Ascending aorta (tissue), 2 donors: Measurements from ENCODE around the gene NCAPG2. TPM values are rescaled to one million over a fixed set of nuclear protein-coding genes. Genes with fewer than 3 reads are reported as not detected.

Experiments
- DNase-seq, 2 donors: peaks; one replicate each; pipeline ENCODE4 v3.0.0-alpha.2; 2019; ENCODE audit warnings: low spot score in 2 of 2
- H3K27ac ChIP-seq, 2 donors: fragments of 200-600 bp; sonication (generic); one replicate each; pipeline ENCODE4 v1.5.1; 2016 to 2017; ENCODE audit warnings: mild to moderate bottlenecking in 1 of 2
- H3K27me3 ChIP-seq: fragments of 200-600 bp; sonication (generic); one replicate; pipeline ENCODE4 v1.5.1; 2017
- H3K36me3 ChIP-seq, 2 donors: fragments of 200-600 bp; sonication (generic); one replicate each; pipeline ENCODE4 v1.5.1; 2016
- H3K4me1 ChIP-seq, 2 donors: fragments of 200-600 bp; sonication (generic); one replicate each; pipeline ENCODE4 v1.5.1; 2016 to 2017; ENCODE audit warnings: mild to moderate bottlenecking in 1 of 2
- H3K4me3 ChIP-seq, 2 donors: fragments of 200-600 bp; sonication (generic); one replicate each; pipeline ENCODE4 v1.5.1; 2016 to 2017; ENCODE audit warnings: mild to moderate bottlenecking in 1 of 2
- H3K9me3 ChIP-seq, 2 donors: fragments of 200-600 bp; sonication (generic); one replicate each; pipeline ENCODE4 v1.5.1; 2016
- intact Hi-C: fragments of 100-400 bp; cut with DNase I; formaldehyde crosslinking; loops from one replicate; pipeline ENCODE4 v1.15.1; 2023
- total RNA-seq: library from RNA; depleted of rRNA; stranded (reverse); fragments of >200 nt; gene quantifications from one replicate; pipeline ENCODE4 v1.1.0, GENCODE V29; 2016
- TF ChIP-seq, protein P1 (sequence below), 3 experiments: fragments of 200-600 bp in 2 of 3; fragments of 450-650 bp in 1 of 3; sonication (generic) in 2 of 3; IDR thresholded peaks; one replicate each; pipeline ENCODE4 v1.5.1; 2016 to 2019; ENCODE audit warnings: antibody characterized with exemption in 3 of 3, mild to moderate bottlenecking in 1 of 3, moderate library complexity in 1 of 3

The NCAPG2 gene
- total RNA-seq, 1 donor from 2014 or later = 1.6 TPM

DNA sequence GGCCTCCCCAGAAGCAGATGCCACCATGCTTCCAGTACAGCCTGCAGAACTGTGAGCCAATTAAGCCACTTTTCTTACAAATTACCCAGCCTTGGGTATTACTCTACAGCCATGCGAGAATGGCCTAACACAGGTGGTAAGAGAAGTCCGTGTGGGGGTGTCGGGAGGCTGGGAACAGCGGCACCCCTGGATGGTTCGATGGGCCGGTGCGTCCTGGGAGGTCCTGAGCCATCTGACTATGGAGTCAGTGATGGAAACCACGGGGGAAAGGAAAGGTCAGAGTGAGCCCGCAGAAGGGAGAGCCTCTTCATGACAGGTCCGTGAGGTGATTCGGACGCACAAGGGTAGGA is 114.4 kb downstream of the NCAPG2 start:
- H3K27ac ChIP-seq = no peak overlapping the region
- peaks cover 10 to 13% of the 10 kb centered on the region in 2 donors for H3K4me1 ChIP-seq
- TF ChIP-seq, protein P1, sequence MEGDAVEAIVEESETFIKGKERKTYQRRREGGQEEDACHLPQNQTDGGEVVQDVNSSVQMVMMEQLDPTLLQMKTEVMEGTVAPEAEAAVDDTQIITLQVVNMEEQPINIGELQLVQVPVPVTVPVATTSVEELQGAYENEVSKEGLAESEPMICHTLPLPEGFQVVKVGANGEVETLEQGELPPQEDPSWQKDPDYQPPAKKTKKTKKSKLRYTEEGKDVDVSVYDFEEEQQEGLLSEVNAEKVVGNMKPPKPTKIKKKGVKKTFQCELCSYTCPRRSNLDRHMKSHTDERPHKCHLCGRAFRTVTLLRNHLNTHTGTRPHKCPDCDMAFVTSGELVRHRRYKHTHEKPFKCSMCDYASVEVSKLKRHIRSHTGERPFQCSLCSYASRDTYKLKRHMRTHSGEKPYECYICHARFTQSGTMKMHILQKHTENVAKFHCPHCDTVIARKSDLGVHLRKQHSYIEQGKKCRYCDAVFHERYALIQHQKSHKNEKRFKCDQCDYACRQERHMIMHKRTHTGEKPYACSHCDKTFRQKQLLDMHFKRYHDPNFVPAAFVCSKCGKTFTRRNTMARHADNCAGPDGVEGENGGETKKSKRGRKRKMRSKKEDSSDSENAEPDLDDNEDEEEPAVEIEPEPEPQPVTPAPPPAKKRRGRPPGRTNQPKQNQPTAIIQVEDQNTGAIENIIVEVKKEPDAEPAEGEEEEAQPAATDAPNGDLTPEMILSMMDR (IDR thresholded peaks at IDR 0.05) = no peak
- no peak for DNase-seq
- H3K4me3 ChIP-seq = no peak overlapping the region
- intact Hi-C loops = no loop called here
- H3K36me3 ChIP-seq = no peaks in the 10 kb centered on the region
- H3K27me3 ChIP-seq = no peaks in the 10 kb centered on the region
- peaks cover 0 to 9% of the 10 kb centered on the region in 2 donors for H3K9me3 ChIP-seq

DNA sequence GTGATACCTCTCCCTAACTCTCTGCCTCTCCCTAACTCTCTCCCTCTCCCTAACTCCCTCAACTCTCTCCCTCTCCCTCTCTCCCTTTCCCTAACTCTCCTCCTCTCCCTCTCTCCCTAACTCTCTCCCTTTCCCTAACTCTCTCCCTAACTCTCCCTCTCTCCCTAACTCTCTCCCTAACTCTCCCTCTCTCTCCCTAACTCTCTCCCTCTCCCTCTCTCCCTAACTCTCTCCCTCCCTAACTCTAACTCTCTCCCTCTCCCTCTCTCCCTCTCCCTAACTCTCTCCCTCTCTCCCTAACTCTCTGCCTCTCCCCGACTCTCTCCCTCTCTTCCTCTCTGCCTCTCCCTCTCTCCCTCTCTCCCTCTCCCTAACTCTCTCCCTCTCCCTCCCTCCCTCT is 115.0 kb downstream of the NCAPG2 start:
- Histone ChIP-seq H3K27ac (no peak overlapping the region), H3K36me3 (no peaks in the 10 kb centered on the region), H3K4me3 (no peak overlapping the region), H3K9me3 (peaks cover 0 to 9% of the 10 kb centered on the region in 2 donors), H3K4me1 (peaks cover 10 to 13% of the 10 kb centered on the region in 2 donors), H3K27me3 (no peaks in the 10 kb centered on the region)
- no peak for DNase-seq
- intact Hi-C loops = no loop called here
- TF ChIP-seq, protein P1 (IDR thresholded peaks at IDR 0.05) = no peak

DNA sequence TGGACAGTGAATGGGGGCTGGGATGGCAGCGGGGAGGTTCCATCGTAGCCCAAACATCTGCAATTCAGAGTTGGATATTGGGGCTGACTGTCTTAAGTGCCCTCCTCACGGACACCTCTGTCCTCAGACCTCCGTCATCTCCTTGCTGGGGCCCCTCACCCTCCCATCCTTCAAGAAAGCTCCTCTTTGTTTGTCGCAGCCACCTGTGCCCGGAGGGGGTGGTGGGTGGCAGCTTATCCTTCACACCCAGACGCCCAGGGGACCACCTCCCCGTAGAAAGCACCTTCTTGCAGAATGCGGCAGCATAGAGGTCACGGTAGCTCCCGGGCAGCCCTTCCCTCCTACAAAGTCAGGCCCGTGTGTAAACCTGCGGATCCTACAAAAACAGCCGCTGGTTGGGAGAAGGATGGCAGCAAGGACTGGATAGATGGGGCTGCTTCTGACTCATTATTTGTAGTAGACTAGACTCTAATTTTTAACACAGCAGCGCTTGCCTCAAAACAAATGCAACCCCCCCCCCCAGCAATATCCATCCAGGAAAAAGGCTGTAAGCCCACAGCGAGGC is 115.6 kb downstream of the NCAPG2 start:
- DNase-seq = no peak
- intact Hi-C loops = no loop called here
- Histone ChIP-seq H3K27ac (no peak overlapping the region), H3K27me3 (no peaks in the 10 kb centered on the region), H3K4me1 (peaks cover 10 to 13% of the 10 kb centered on the region in 2 donors), H3K9me3 (peaks cover 0 to 9% of the 10 kb centered on the region in 2 donors), H3K4me3 (no peak overlapping the region), H3K36me3 (no peaks in the 10 kb centered on the region)
- TF ChIP-seq, protein P1 (IDR thresholded peaks at IDR 0.05) = no peak

DNA sequence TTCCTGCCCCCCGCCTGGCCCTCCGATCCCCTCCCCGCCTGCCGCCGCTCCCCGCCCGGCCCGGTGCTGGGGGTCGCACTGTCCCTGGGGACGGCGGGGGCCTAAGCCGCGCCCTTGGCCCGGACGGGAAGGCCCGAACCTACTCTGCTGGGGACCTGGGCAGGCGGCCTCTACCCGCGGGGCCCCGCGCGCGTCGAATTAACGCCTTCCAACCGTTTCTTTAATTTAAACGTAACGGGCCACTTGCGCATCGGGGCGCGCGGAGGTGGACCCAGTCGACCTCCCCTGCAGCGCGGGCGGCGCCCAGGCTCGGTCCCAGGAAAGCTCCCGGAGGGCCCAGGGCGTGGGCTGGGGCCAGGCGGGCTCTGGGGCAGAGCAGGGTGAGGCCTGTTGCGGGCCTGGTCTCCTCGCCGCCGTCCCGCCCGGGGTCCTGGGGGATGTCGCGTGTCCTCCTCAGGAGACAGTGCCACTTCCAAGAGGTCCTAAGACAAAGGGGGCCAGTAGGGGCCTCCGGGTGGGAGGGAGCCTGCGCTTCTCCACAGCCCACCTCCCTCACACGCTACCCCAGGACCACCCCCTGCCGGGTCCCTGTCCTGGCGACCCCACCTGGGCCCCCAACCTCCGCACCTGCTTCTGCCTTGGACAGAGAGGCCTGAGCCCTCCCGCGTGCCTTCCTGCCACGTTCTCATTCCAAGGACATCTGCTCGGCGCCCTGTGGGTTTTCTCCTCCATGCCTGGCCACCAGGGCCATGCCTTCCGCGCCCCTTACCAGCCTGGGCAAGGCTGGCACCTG is 116.3 kb downstream of the NCAPG2 start:
- H3K27me3 ChIP-seq = no peaks in the 10 kb centered on the region
- H3K27ac ChIP-seq = no peak overlapping the region
- DNase-seq = no peak

DNA sequence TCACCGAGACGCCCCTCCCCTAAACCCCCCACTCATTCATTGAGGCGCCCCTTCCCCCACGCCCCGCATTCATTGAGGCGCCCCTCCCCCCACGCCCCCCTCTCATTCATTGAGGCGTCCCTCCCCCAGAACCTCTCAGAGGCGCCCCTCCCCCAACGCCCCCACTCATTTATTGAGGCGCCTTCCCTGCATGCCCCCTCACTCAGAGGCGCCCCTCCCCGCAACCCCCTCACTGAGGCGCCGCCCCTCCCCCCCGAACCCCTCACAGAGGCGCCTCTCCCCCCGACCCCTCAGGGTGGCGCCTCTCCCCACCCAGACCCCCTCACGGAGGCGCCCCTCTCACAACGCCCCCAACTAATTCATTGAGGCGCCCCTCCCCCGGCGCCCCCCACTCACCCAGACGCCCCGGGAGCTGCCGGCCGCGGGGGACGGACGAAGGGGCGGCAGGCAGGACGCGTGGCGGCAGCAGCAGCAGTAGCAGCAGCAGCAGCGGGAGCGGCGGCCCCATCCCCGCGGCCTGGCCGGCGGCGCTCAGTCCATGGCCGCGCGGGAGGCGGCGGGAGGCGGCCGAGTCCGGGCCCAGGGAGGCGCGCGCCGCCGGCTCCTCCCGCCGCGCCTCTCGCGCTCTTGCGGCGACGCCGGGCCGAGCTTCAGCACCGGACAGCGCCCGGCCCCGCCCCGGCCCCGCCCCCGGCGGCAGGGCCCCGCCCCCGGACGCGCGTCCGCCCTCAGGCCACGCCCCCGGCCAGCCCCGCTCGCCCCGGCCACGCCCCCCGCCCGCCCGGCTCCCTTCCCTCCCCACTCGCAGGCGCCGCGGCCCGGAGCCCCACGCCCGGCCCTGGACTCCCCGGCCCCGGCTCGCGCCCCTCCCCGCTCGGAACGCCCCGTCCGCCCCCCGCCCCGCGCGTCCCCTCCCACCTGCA is 117.2 kb downstream of the NCAPG2 start, which contains the start of gene PTPRN2:
Gene PTPRN2, minus strand, starts transcription at position 662 of the 923 bp plus-strand sequence.
- TF ChIP-seq, protein P1 (IDR thresholded peaks at IDR 0.05) = no peak
- Histone ChIP-seq H3K4me3 (peak within 1 kb of the TSS; percentile 51 to 74), H3K27me3 (no peaks in the 10 kb centered on the region), H3K4me1 (peaks cover 10 to 13% of the 10 kb centered on the region in 2 donors), H3K36me3 (no peaks in the 10 kb centered on the region), H3K27ac (no peak within 1 kb of the TSS), H3K9me3 (no peaks in the 10 kb centered on the region)
- no peak for DNase-seq
- intact Hi-C loops = no loop called here

More for the DNA sequence above, 116.3 kb downstream of the NCAPG2 start:
- intact Hi-C loops = no loop called here
- H3K9me3 ChIP-seq = peaks cover 0 to 8% of the 10 kb centered on the region in 2 donors
- H3K4me1 ChIP-seq = peaks cover 10 to 13% of the 10 kb centered on the region in 2 donors
- TF ChIP-seq, protein P1 (IDR thresholded peaks at IDR 0.05) = no peak
- H3K36me3 ChIP-seq = no peaks in the 10 kb centered on the region
- peak overlapping the region; percentile 51 to 74 for H3K4me3 ChIP-seq
